ENCODE measurements around the gene IP6K2. TPM values are rescaled to one million over a fixed set of nuclear protein-coding genes. Genes with fewer than 3 reads are reported as not detected.

The IP6K2 gene
- total RNA-seq, 2 experiments from 2014 or later, result 97.2 to 121 TPM

- intact Hi-C loops (cut with DNase I, micrococcal nuclease), result no loop called here
- no peaks in the 10 kb centered on the region for H3K36me3 Mint-ChIP-seq (ENCODE audit: low read depth)
- Histone ChIP-seq H3K27me3 (ENCODE audit: control insufficient read depth in 1 of 2, insufficient read depth in 2 of 2, low read length in 2 of 2) (no peaks in the 10 kb centered on the region), H3K9me3 (ENCODE audit: control insufficient read depth in 1 of 2, insufficient read depth in 1 of 2, low read length in 2 of 2) (no peaks in the 10 kb centered on the region), H3K36me3 (ENCODE audit: insufficient read depth, low read length) (no peaks in the 10 kb centered on the region), H3K4me1 (ENCODE audit: insufficient read depth, low read length) (no peaks in the 10 kb centered on the region), H3K4me3 (ENCODE audit: low read length) (no peak overlapping the region), H3K27ac (ENCODE audit: low read depth in 1 of 2, low read length in 2 of 2) (no peak overlapping the region)
- H3K4me1 Mint-ChIP-seq (ENCODE audit: low read depth), result no peaks in the 10 kb centered on the region
- H3K4me3 Mint-ChIP-seq, result no peak overlapping the region
- H3K27ac Mint-ChIP-seq, result no peak overlapping the region
- DNase-seq (no peak), ATAC-seq (ENCODE audit: poor library complexity) (no peak)
- no peaks in the 10 kb centered on the region for H3K27me3 Mint-ChIP-seq
- ChIA-PET POLR2A (no interaction called here), CTCF (no interaction called here)
- no peaks in the 10 kb centered on the region for H3K9me3 Mint-ChIP-seq
- no peak for TF ChIP-seq CTCF (IDR thresholded peaks at IDR 0.05)
These were observed 71.9 kb downstream of the IP6K2 start for GRCh38 chr3:48644898-48645760.

GRCh38 chr3:48642605-48643004 is 74.4 kb downstream of the IP6K2 start:
- TF ChIP-seq CTCF (IDR thresholded peaks at IDR 0.05), result no peak
- Mint-ChIP-seq H3K4me3 (no peak overlapping the region), H3K4me1 (ENCODE audit: low read depth) (no peaks in the 10 kb centered on the region), H3K36me3 (ENCODE audit: low read depth) (no peaks in the 10 kb centered on the region), H3K27ac (no peak overlapping the region), H3K27me3 (no peaks in the 10 kb centered on the region), H3K9me3 (no peaks in the 10 kb centered on the region)
- DNase-seq, result no peak
- H3K4me3 ChIP-seq (ENCODE audit: low read length), result no peak overlapping the region
- ChIA-PET POLR2A (no interaction called here), CTCF (no interaction called here)
- intact Hi-C loops (cut with DNase I, micrococcal nuclease), result no loop called here
- H3K27me3 ChIP-seq (ENCODE audit: control insufficient read depth in 1 of 2, insufficient read depth in 2 of 2, low read length in 2 of 2), result no peaks in the 10 kb centered on the region
- H3K9me3 ChIP-seq (ENCODE audit: control insufficient read depth in 1 of 2, insufficient read depth in 1 of 2, low read length in 2 of 2), result no peaks in the 10 kb centered on the region
- ATAC-seq (ENCODE audit: poor library complexity), result no peak
- no peak overlapping the region for H3K27ac ChIP-seq (ENCODE audit: low read depth in 1 of 2, low read length in 2 of 2)
- no peaks in the 10 kb centered on the region for H3K4me1 ChIP-seq (ENCODE audit: insufficient read depth, low read length)
- no peaks in the 10 kb centered on the region for H3K36me3 ChIP-seq (ENCODE audit: insufficient read depth, low read length)

GRCh38 chr3:48641396-48641795 is 75.6 kb downstream of the IP6K2 start:
- Histone ChIP-seq H3K4me1 (ENCODE audit: insufficient read depth, low read length) (peaks cover 2% of the 10 kb centered on the region), H3K9me3 (ENCODE audit: control insufficient read depth in 1 of 2, insufficient read depth in 1 of 2, low read length in 2 of 2) (no peaks in the 10 kb centered on the region), H3K27me3 (ENCODE audit: control insufficient read depth in 1 of 2, insufficient read depth in 2 of 2, low read length in 2 of 2) (no peaks in the 10 kb centered on the region), H3K36me3 (ENCODE audit: insufficient read depth, low read length) (no peaks in the 10 kb centered on the region), H3K4me3 (ENCODE audit: low read length) (no peak overlapping the region), H3K27ac (ENCODE audit: low read depth in 1 of 2, low read length in 2 of 2) (no peak overlapping the region)
- ChIA-PET POLR2A (interaction anchor here (0.5 kb wide), 1 partner anchor 1355 kb away, joined by 3 read pairs; no protein-coding TSS in a partner anchor), CTCF (no interaction called here)
- no peak for TF ChIP-seq CTCF (IDR thresholded peaks at IDR 0.05)
- no peak for DNase-seq
- no peak for ATAC-seq (ENCODE audit: poor library complexity)
- Mint-ChIP-seq H3K27me3 (no peaks in the 10 kb centered on the region), H3K4me1 (ENCODE audit: low read depth) (peaks cover 6% of the 10 kb centered on the region), H3K27ac (no peak overlapping the region), H3K36me3 (ENCODE audit: low read depth) (no peaks in the 10 kb centered on the region), H3K4me3 (no peak overlapping the region), H3K9me3 (no peaks in the 10 kb centered on the region)
- intact Hi-C loops (cut with DNase I, micrococcal nuclease), result no loop called here

Measured in CD4-positive, alpha-beta T cell (primary cell).